K562 (cell line): ENCODE data around the gene GAPVD1. TPM values are rescaled to one million over a fixed set of nuclear protein-coding genes. Genes with fewer than 3 reads are reported as not detected.

Source experiments
- ATAC-seq: fragments of 200-7000 bp; cut with Tn5 transposase; 3 replicates; pipeline ENCODE4 v1.9.1; 2020; ENCODE audit warnings: moderate library complexity
- BruUV-seq: library from RNA; stranded (reverse); fragments of 400-500 nt; replicated peaks from 2 replicates; lab custom pipeline; 2021; lab: Mats Ljungman, UMichigan
- CTCF ChIA-PET: fragments of 300-600 bp; formaldehyde crosslinking; extraction: SDS; loops from one replicate; lab custom pipeline; 2021; ENCODE audit warnings: low intra/inter-chr PET ratio; lab: Yijun Ruan, JAX
- POLR2A ChIA-PET: fragments of 300-600, 350-650 bp; sonication (Branson Sonifier 250); formaldehyde crosslinking; extraction: SDS; loops from one replicate; lab custom pipeline; 2021; ENCODE audit warnings: antibody characterized with exemption, inconsistent platforms; lab: Yijun Ruan, JAX
- DNase-seq, 4 experiments: peaks; one replicate each; pipeline versions ENCODE4 v3.0.0 to v3.0.0-alpha.2; 2011 to 2018; ENCODE audit warnings: low spot score in 3 of 4, mixed read lengths in 3 of 4; ENCODE audit errors: extremely low read depth in 1 of 4
- FAIRE-seq: peaks from 2 replicates; lab custom pipeline; 2011; peaks lifted over from hg19 to GRCh38; lab: Jason Lieb, UNC
- H2AFZ ChIP-seq: 2 replicates; pipeline ENCODE4 v1.6.0; 2011; ENCODE audit warnings: low read depth, low read length, control low read depth, inconsistent platforms
- H3K27ac ChIP-seq: fragments of 200-600 bp; 3 replicates; pipeline ENCODE4 v1.8.0; 2011; ENCODE audit warnings: low read depth, mild to moderate bottlenecking, control low read depth, inconsistent platforms, low read length, moderate library complexity, mixed read lengths; ENCODE audit errors: extremely low read depth
- H3K27me3 ChIP-seq, 2 experiments: fragments of 300-600 bp in 1 of 2; 2 replicates in 1 of 2; 3 replicates in 1 of 2; pipeline versions ENCODE4 v1.6.0 to v1.8.0; 2011; ENCODE audit warnings: inconsistent platforms in 2 of 2, low read length in 2 of 2, mild to moderate bottlenecking in 1 of 2, mixed read lengths in 1 of 2, moderate library complexity in 1 of 2; ENCODE audit not compliant: control insufficient read depth in 2 of 2, insufficient read depth in 2 of 2
- H3K36me3 ChIP-seq: fragments of 300-600 bp; 3 replicates; pipeline ENCODE4 v1.8.0; 2011; ENCODE audit warnings: mild to moderate bottlenecking, low read length, inconsistent platforms; ENCODE audit not compliant: control insufficient read depth, insufficient read depth
- H3K4me1 ChIP-seq, 2 experiments: fragments of 200-600 bp in 1 of 2; replicated peaks in 1 of 2; 2 replicates in 1 of 2; 3 replicates in 1 of 2; pipeline versions ENCODE4 v1.5.1 to v1.8.0; 2011; ENCODE audit warnings: inconsistent platforms in 2 of 2, low read length in 2 of 2, mild to moderate bottlenecking in 1 of 2, mixed read lengths in 1 of 2, moderate library complexity in 1 of 2; ENCODE audit not compliant: control insufficient read depth in 2 of 2, insufficient read depth in 2 of 2
- H3K4me2 ChIP-seq: 2 replicates; pipeline ENCODE4 v1.6.1; 2011; ENCODE audit warnings: low read length, control low read depth, inconsistent platforms, mixed read lengths; ENCODE audit not compliant: insufficient read depth
- H3K4me3 ChIP-seq: fragments of 200-600 bp; sonication (generic), shearing (Covaris generic); 2 replicates; pipeline ENCODE4 v1.5.1; 2016; ENCODE audit warnings: control low read depth, inconsistent platforms
- H3K79me2 ChIP-seq: fragments of 200-600 bp; 3 replicates; pipeline ENCODE4 v1.8.0; 2011; ENCODE audit warnings: low read length, inconsistent platforms; ENCODE audit not compliant: control insufficient read depth, insufficient read depth
- H3K9ac ChIP-seq, 2 experiments: 2 replicates each; pipeline versions ENCODE4 v1.6.0 to v1.6.1; 2011; ENCODE audit warnings: low read depth in 2 of 2, low read length in 2 of 2, control low read depth in 1 of 2, inconsistent platforms in 1 of 2, mild to moderate bottlenecking in 1 of 2, mixed read lengths in 1 of 2; ENCODE audit not compliant: insufficient read depth in 1 of 2
- H3K9me1 ChIP-seq: one replicate; pipeline ENCODE4 v1.6.0; 2011; ENCODE audit warnings: inconsistent platforms, mild to moderate bottlenecking, low read length, moderate library complexity; ENCODE audit not compliant: control insufficient read depth, insufficient read depth
- H3K9me3 ChIP-seq: replicated peaks from 2 replicates; pipeline ENCODE4 v1.5.1; 2011; ENCODE audit warnings: low read depth, low read length, inconsistent platforms; ENCODE audit not compliant: control insufficient read depth, insufficient read depth
- H4K20me1 ChIP-seq: replicated peaks from 2 replicates; pipeline ENCODE4 v1.6.1; 2011; ENCODE audit warnings: low read length, inconsistent platforms, mixed read lengths; ENCODE audit not compliant: control insufficient read depth, insufficient read depth
- GATA2 ChIP-seq: sonication (generic); formaldehyde crosslinking; IDR thresholded peaks from 2 replicates; pipeline ENCODE4 v1.4.0; 2020; ENCODE audit warnings: mild to moderate bottlenecking, missing genetic modification reagents
- SETDB1 ChIP-seq: IDR thresholded peaks from one replicate; pipeline ENCODE4 v1.6.1; 2012; ENCODE audit warnings: low read length, control low read depth, inconsistent platforms
- TCF7L2 ChIP-seq: fragments of 150-350 bp; IDR thresholded peaks from 2 replicates; pipeline ENCODE4 v1.6.1; 2016; ENCODE audit warnings: low read depth, mild to moderate bottlenecking, low read length, moderate library complexity
- ZBTB1 ChIP-seq: sonication (generic); formaldehyde crosslinking; IDR thresholded peaks from 2 replicates; pipeline ENCODE4 v1.8.1; 2023; ENCODE audit warnings: missing genetic modification reagents, low read depth, mild to moderate bottlenecking, borderline replicate concordance
- WGBS: fragments of 100-300 bp; shearing (Covaris generic); methylation state at CpG from one replicate; pipeline ENCODE4 v1.1.6; 2016; ENCODE audit warnings: low coverage, mixed read lengths; ENCODE audit not compliant: insufficient coverage; ENCODE audit errors: missing lambda C conversion rate; 5-methylcytosine and 5-hydroxymethylcytosine counted together
- in situ Hi-C: fragments of 300-500 bp; cut with MboI; formaldehyde crosslinking; loops from 4 replicates; pipeline ENCODE4 v1.15.0; 2018; ENCODE audit warnings: inconsistent platforms, mixed read lengths
- intact Hi-C: fragments of 100-400 bp; cut with micrococcal nuclease; formaldehyde crosslinking; loops from 2 replicates; pipeline ENCODE4 v1.14.2; 2022
- polyA plus RNA-seq, 8 experiments: library from polyadenylated mRNA; depleted of rRNA in 4 of 8; stranded (reverse) in 5 of 8; unstranded in 3 of 8; fragments of >200 nt; fragmentation: Nextera tagmentation in 2 of 8; fragmentation: Illumina TruSeq in 1 of 8; extraction: Ambion mirVana in 2 of 8; extraction: Trizol in 1 of 8; gene quantifications; 2 replicates each; pipeline versions ENCODE4 v1.2.1 to v1.2.3, GENCODE V29; 2011 to 2014; ENCODE audit warnings: inconsistent platforms in 1 of 8, missing spikeins in 1 of 8
- total RNA-seq, 7 experiments: library from RNA; depleted of rRNA in 6 of 7; stranded (reverse); fragments of >200 nt in 6 of 7; fragmentation: Illumina TruSeq in 2 of 7; extraction: Trizol in 2 of 7; gene quantifications; 2 replicates each; pipeline versions ENCODE4 v1.2.1 to v1.2.3, GENCODE V29; 2011 to 2021; ENCODE audit warnings: low replicate concordance in 1 of 7
- TF ChIP-seq, protein P1 (sequence below): IDR thresholded peaks from 2 replicates; pipeline ENCODE4 v1.6.1; 2011; ENCODE audit warnings: borderline replicate concordance, low read depth, mild to moderate bottlenecking, moderate library complexity, low read length; ENCODE audit not compliant: insufficient read depth, poor library complexity, severe bottlenecking
- TF ChIP-seq, protein P2 (sequence below): sonication (generic); formaldehyde crosslinking; IDR thresholded peaks from 2 replicates; pipeline ENCODE4 v1.8.0; 2022; ENCODE audit warnings: mild to moderate bottlenecking, low read depth, missing genetic modification reagents

The GAPVD1 gene
- total and polyA plus RNA-seq, 9 of the 15 experiments (the other 6 are each of a cell fraction or from before 2014, with no cell fraction given), result 9.5 to 66.1 (median 45.5) TPM

DNA sequence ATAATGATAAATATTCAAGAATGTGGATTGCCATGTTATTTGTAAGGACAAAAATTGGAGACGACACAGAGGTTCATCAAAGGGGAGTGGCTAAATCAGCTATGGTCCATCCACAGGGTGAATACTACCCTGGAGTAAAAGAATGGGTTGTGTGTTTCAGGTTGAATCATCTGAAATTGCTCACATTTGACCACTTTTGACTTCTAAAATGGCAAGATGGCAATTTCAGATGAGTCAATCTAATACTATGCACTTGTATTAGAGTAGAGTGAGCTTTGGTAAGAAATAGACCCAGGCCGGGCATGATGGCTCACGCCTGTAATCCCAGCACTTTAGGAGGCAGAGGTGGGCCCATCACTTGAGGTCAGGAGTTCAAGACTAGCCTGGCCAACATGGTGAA, 131.8 kb downstream of the GAPVD1 start:
- ATAC-seq (no peak), FAIRE-seq (no peak), DNase-seq (no peak)
- no peaks in the 10 kb centered on the region; the same call in none of the 2 replicates for H3K9me3 ChIP-seq
- no peak overlapping the region for H2AFZ ChIP-seq
- WGBS, result 7% methylated on average over 3 of the region's 3 CpGs
- TF ChIP-seq TCF7L2, result no peak
- TF ChIP-seq ZBTB1, result no peak
- TF ChIP-seq, protein P1, sequence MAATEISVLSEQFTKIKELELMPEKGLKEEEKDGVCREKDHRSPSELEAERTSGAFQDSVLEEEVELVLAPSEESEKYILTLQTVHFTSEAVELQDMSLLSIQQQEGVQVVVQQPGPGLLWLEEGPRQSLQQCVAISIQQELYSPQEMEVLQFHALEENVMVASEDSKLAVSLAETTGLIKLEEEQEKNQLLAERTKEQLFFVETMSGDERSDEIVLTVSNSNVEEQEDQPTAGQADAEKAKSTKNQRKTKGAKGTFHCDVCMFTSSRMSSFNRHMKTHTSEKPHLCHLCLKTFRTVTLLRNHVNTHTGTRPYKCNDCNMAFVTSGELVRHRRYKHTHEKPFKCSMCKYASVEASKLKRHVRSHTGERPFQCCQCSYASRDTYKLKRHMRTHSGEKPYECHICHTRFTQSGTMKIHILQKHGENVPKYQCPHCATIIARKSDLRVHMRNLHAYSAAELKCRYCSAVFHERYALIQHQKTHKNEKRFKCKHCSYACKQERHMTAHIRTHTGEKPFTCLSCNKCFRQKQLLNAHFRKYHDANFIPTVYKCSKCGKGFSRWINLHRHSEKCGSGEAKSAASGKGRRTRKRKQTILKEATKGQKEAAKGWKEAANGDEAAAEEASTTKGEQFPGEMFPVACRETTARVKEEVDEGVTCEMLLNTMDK, result no peak
- TF ChIP-seq SETDB1, result no peak
- no peak for TF ChIP-seq GATA2 (CRISPR knock-in tag)
- TF ChIP-seq, protein P2, sequence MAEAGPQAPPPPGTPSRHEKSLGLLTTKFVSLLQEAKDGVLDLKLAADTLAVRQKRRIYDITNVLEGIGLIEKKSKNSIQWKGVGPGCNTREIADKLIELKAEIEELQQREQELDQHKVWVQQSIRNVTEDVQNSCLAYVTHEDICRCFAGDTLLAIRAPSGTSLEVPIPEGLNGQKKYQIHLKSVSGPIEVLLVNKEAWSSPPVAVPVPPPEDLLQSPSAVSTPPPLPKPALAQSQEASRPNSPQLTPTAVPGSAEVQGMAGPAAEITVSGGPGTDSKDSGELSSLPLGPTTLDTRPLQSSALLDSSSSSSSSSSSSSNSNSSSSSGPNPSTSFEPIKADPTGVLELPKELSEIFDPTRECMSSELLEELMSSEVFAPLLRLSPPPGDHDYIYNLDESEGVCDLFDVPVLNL (CRISPR knock-in tag), result no peak
- no peaks in the 10 kb centered on the region for H4K20me1 ChIP-seq
- no TSS peak for BruUV-seq
- peaks cover 0 to 11% of the 10 kb centered on the region in 2 experiments; a peak in 2 of 5 replicates for H3K4me1 ChIP-seq
- H3K9me1 ChIP-seq, result no peaks in the 10 kb centered on the region
- no peak overlapping the region for H3K9ac ChIP-seq
- H3K4me3 ChIP-seq, result no peak overlapping the region
- H3K79me2 ChIP-seq, result no peaks in the 10 kb centered on the region
- in situ Hi-C loops, result no loop called here
- H3K27me3 ChIP-seq, result no peaks in the 10 kb centered on the region
- POLR2A ChIA-PET, result no interaction called here
- H3K36me3 ChIP-seq, result no peaks in the 10 kb centered on the region
- no peak overlapping the region for H3K4me2 ChIP-seq
- CTCF ChIA-PET, result no interaction called here
- H3K27ac ChIP-seq, result no peak overlapping the region
- intact Hi-C loops, result no loop called here
